ENCODE data around the gene RPN2. TPM values are rescaled to one million over a fixed set of nuclear protein-coding genes. Genes with fewer than 3 reads are reported as not detected.

The RPN2 gene
- total and polyA plus RNA-seq, 9 of the 15 experiments (the other 6 are each of a cell fraction or from before 2014, with no cell fraction given) = 168 to 548 (median 325) TPM

DNA sequence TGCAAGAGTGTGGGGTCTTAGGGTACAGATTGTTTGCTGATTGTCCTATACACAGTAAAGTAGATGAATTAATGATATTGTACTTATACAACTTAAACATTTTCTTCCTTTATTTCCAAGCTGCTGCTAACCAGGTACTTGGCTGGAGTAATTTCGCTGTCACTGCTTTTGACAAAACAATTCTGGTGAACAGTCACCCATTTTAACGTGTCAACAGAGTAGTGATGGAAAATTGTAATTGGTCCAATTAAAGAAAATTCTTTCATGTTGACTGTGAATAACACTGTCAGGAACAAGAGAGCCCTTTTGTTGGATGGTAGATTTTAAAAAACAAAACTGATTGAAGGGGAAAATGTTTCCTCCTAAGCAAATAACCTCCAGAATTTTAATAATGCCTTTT lies 26.7 kb downstream of the RPN2 start:
- FAIRE-seq = no peak
- 88% methylated on average over 2 of the region's 2 CpGs for WGBS (ENCODE audit: insufficient coverage, low coverage, missing lambda C conversion rate)
- no peak for TF ChIP-seq PYGO2 (tag; IDR thresholded peaks at IDR 0.05)
- no peak for TF ChIP-seq TGIF2 (CRISPR knock-in tag; IDR thresholded peaks at IDR 0.05)
- TF ChIP-seq ZBTB1 (CRISPR knock-in tag; IDR thresholded peaks at IDR 0.05; ENCODE audit: borderline replicate concordance, low read depth) = no peak
- no peak for TF ChIP-seq SETDB1 (IDR thresholded peaks at IDR 0.05; ENCODE audit: low read length)
- TF ChIP-seq, protein P1, sequence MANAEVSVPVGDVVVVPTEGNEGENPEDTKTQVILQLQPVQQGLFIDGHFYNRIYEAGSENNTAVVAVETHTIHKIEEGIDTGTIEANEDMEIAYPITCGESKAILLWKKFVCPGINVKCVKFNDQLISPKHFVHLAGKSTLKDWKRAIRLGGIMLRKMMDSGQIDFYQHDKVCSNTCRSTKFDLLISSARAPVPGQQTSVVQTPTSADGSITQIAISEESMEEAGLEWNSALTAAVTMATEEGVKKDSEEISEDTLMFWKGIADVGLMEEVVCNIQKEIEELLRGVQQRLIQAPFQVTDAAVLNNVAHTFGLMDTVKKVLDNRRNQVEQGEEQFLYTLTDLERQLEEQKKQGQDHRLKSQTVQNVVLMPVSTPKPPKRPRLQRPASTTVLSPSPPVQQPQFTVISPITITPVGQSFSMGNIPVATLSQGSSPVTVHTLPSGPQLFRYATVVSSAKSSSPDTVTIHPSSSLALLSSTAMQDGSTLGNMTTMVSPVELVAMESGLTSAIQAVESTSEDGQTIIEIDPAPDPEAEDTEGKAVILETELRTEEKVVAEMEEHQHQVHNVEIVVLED (CRISPR knock-in tag; IDR thresholded peaks at IDR 0.05) = no peak
- no peak for TF ChIP-seq SAFB (IDR thresholded peaks at IDR 0.05; ENCODE audit: borderline replicate concordance, low read depth, low read length)
- TF ChIP-seq PRMT5 (CRISPR knock-in tag; IDR thresholded peaks at IDR 0.05) = no peak
- TF ChIP-seq, protein P2, sequence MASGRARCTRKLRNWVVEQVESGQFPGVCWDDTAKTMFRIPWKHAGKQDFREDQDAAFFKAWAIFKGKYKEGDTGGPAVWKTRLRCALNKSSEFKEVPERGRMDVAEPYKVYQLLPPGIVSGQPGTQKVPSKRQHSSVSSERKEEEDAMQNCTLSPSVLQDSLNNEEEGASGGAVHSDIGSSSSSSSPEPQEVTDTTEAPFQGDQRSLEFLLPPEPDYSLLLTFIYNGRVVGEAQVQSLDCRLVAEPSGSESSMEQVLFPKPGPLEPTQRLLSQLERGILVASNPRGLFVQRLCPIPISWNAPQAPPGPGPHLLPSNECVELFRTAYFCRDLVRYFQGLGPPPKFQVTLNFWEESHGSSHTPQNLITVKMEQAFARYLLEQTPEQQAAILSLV (tag; IDR thresholded peaks at IDR 0.05) = no peak
- no peak for TF ChIP-seq GABPA (tag; conservative IDR thresholded peaks at IDR 0.05; ENCODE audit: low read depth)
- no peak for TF ChIP-seq NR3C1 (CRISPR knock-in tag; IDR thresholded peaks at IDR 0.05)
- no peak for TF ChIP-seq DLX4 (CRISPR knock-in tag; IDR thresholded peaks at IDR 0.05)
- no peak for TF ChIP-seq TCF7 (IDR thresholded peaks at IDR 0.05; ENCODE audit: borderline replicate concordance)
- TF ChIP-seq KLF10 (CRISPR knock-in tag; IDR thresholded peaks at IDR 0.05) = no peak
- TF ChIP-seq PKNOX1 (IDR thresholded peaks at IDR 0.05) = no peak
- TF ChIP-seq FOXK2 (conservative IDR thresholded peaks at IDR 0.05 in 1 of 2, IDR thresholded peaks at IDR 0.05 in 1 of 2; ENCODE audit: low read depth in 2 of 2) = no peak
- TF ChIP-seq ZNF24 (IDR thresholded peaks at IDR 0.05) = no peak
- no peak for TF ChIP-seq RFX7 (CRISPR knock-in tag; IDR thresholded peaks at IDR 0.05)

More for the DNA sequence above, 26.7 kb downstream of the RPN2 start:
- H3K4me1 ChIP-seq (replicated peaks in 1 of 2; ENCODE audit: control insufficient read depth in 2 of 2, insufficient read depth in 2 of 2, low read length in 2 of 2) = no peaks in the 10 kb centered on the region
- in situ Hi-C loops (cut with MboI) = no loop called here
- 0 out of 3 replicates have a peak, but pooled peaks cover 8% of the 10 kb centered on the region for H3K79me2 ChIP-seq (ENCODE audit: control insufficient read depth, insufficient read depth, low read length)
- H3K27me3 ChIP-seq (ENCODE audit: control insufficient read depth in 2 of 2, insufficient read depth in 2 of 2, low read length in 2 of 2) = no peaks in the 10 kb centered on the region
- no peak overlapping the region for H3K4me2 ChIP-seq (ENCODE audit: insufficient read depth, low read length)
- H3K4me3 ChIP-seq = no peak overlapping the region
- no peaks in the 10 kb centered on the region for H3K9me1 ChIP-seq (ENCODE audit: control insufficient read depth, insufficient read depth, low read length)
- H3K9ac ChIP-seq (ENCODE audit: insufficient read depth in 1 of 2, low read depth in 2 of 2, low read length in 2 of 2) = no peak overlapping the region
- BruUV-seq (replicated peaks) = no TSS peak
- peaks cover 96% of the 10 kb centered on the region for H3K36me3 ChIP-seq (ENCODE audit: control insufficient read depth, insufficient read depth, low read length)
- H3K9me3 ChIP-seq (replicated peaks; ENCODE audit: control insufficient read depth, insufficient read depth, low read depth, low read length) = no peaks in the 10 kb centered on the region
- ATAC-seq (no peak), DNase-seq (ENCODE audit: extremely low read depth in 1 of 4, low spot score in 3 of 4) (no peak)
- peaks cover 7% of the 10 kb centered on the region; the same call in 1 of the 2 replicates for H4K20me1 ChIP-seq (replicated peaks; ENCODE audit: control insufficient read depth, insufficient read depth, low read length)
- ChIA-PET POLR2A (interaction anchor here (0.8 to 2.2 kb wide), 2 partner anchors 10 to 16 kb away, joined by 3 to 8 read pairs; no protein-coding TSS in a partner anchor), CTCF (ENCODE audit: low intra/inter-chr PET ratio) (no interaction called here)
- H2AFZ ChIP-seq (ENCODE audit: low read depth, low read length) = no peak overlapping the region
- intact Hi-C loops (cut with micrococcal nuclease) = no loop called here
- H3K27ac ChIP-seq (ENCODE audit: extremely low read depth, low read depth, low read length) = no peak overlapping the region
